HepG2 (cell line): ENCODE measurements around the gene SLC39A1. TPM values are rescaled to one million over a fixed set of nuclear protein-coding genes. Genes with fewer than 3 reads are reported as not detected.

ENCODE experiments used
- AHR ChIP-seq: IDR thresholded peaks from 2 replicates; pipeline ENCODE4 v1.6.1; 2018; ENCODE audit warnings: missing genetic modification reagents, missing compliant biosample characterization
- DMAP1 ChIP-seq: IDR thresholded peaks from 2 replicates; pipeline ENCODE4 v1.6.1; 2016
- KDM6A ChIP-seq: IDR thresholded peaks from 2 replicates; pipeline ENCODE4 v1.6.1; 2016; ENCODE audit warnings: low read depth
- KMT2B ChIP-seq: IDR thresholded peaks from 2 replicates; pipeline ENCODE4 v1.6.1; 2016; ENCODE audit warnings: missing genetic modification reagents, missing compliant biosample characterization
- MAX ChIP-seq: IDR thresholded peaks from 2 replicates; pipeline ENCODE4 v1.6.1; 2012; ENCODE audit warnings: inconsistent platforms
- NFE2L1 ChIP-seq: sonication (generic); formaldehyde crosslinking; IDR thresholded peaks from 2 replicates; pipeline ENCODE4 v1.4.0; 2020; ENCODE audit warnings: missing genetic modification reagents, mild to moderate bottlenecking, borderline replicate concordance
- NFE2L2 ChIP-seq: fragments of 150-350 bp; IDR thresholded peaks from 2 replicates; pipeline ENCODE4 v1.6.1; 2014; ENCODE audit warnings: low read length
- ZBTB2 ChIP-seq: sonication (generic); formaldehyde crosslinking; IDR thresholded peaks from 2 replicates; pipeline ENCODE4 v1.8.0; 2022; ENCODE audit warnings: low read depth, missing genetic modification reagents
- ZNF281 ChIP-seq: sonication (generic); formaldehyde crosslinking; IDR thresholded peaks from 2 replicates; pipeline ENCODE4 v1.4.0; 2020; ENCODE audit warnings: missing genetic modification reagents, borderline replicate concordance
- ZNF441 ChIP-seq: sonication (generic); formaldehyde crosslinking; IDR thresholded peaks from 2 replicates; pipeline ENCODE4 v1.7.0; 2021; ENCODE audit warnings: missing genetic modification reagents, borderline replicate concordance
- ZNF652 ChIP-seq: IDR thresholded peaks from 2 replicates; pipeline ENCODE4 v1.6.1; 2016; ENCODE audit warnings: low read depth, borderline replicate concordance
- ZNF768 ChIP-seq: sonication (generic); formaldehyde crosslinking; IDR thresholded peaks from 2 replicates; pipeline ENCODE4 v1.4.0; 2020; ENCODE audit warnings: missing genetic modification reagents
- ZSCAN9 ChIP-seq: IDR thresholded peaks from 2 replicates; pipeline ENCODE4 v1.6.1; 2016; ENCODE audit warnings: borderline replicate concordance
- polyA plus RNA-seq, 8 experiments: library from polyadenylated mRNA; depleted of rRNA in 3 of 8; stranded (reverse) in 7 of 8; unstranded in 1 of 8; fragments of >200 nt; fragmentation: Illumina TruSeq in 4 of 8; extraction: Trizol in 4 of 8; gene quantifications; 2 replicates each; pipeline versions ENCODE4 v1.2.1 to v1.2.3, GENCODE V29; 2011 to 2016; ENCODE audit warnings: low read depth in 4 of 8, missing spikeins in 1 of 8, mixed read lengths in 1 of 8; ENCODE audit not compliant: insufficient read depth in 1 of 8
- total RNA-seq, 5 experiments: library from RNA; depleted of rRNA; stranded (reverse); fragments of >200 nt; fragmentation: Illumina TruSeq; extraction: Trizol; gene quantifications; 2 replicates each; pipeline ENCODE4 v1.2.3, GENCODE V29; 2016; ENCODE audit warnings: low read depth in 1 of 5
- TF ChIP-seq, protein P1 (sequence below): sonication (generic); formaldehyde crosslinking; IDR thresholded peaks from 2 replicates; pipeline ENCODE4 v1.4.0; 2020; ENCODE audit warnings: missing genetic modification reagents
- TF ChIP-seq, protein P2 (sequence below): sonication (generic); formaldehyde crosslinking; IDR thresholded peaks from 2 replicates; pipeline ENCODE4 v1.5.0; 2020; ENCODE audit warnings: mild to moderate bottlenecking, missing genetic modification reagents
- TF ChIP-seq, protein P3 (sequence below): sonication (generic); formaldehyde crosslinking; IDR thresholded peaks from 2 replicates; pipeline ENCODE4 v1.5.0; 2020; ENCODE audit warnings: mild to moderate bottlenecking, missing genetic modification reagents, moderate library complexity
- TF ChIP-seq, protein P4 (sequence below): sonication (generic); formaldehyde crosslinking; IDR thresholded peaks from 2 replicates; pipeline ENCODE4 v1.4.0; 2020; ENCODE audit warnings: missing genetic modification reagents

Gene SLC39A1
- total and polyA plus RNA-seq, 2 of the 13 experiments (the other 11 are each of a cell fraction or from before 2014, with no cell fraction given), result 71.2 to 78.4 TPM

GRCh38 chr1:153922076-153922971 is 41.0 kb downstream of the SLC39A1 start (continued):
- TF ChIP-seq, protein P1, sequence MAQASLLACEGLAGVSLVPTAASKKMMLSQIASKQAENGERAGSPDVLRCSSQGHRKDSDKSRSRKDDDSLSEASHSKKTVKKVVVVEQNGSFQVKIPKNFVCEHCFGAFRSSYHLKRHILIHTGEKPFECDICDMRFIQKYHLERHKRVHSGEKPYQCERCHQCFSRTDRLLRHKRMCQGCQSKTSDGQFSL (CRISPR knock-in tag), result 0 out of 2 replicates have a peak, but pooled peaks have one; percentile 67
- TF ChIP-seq, protein P2, sequence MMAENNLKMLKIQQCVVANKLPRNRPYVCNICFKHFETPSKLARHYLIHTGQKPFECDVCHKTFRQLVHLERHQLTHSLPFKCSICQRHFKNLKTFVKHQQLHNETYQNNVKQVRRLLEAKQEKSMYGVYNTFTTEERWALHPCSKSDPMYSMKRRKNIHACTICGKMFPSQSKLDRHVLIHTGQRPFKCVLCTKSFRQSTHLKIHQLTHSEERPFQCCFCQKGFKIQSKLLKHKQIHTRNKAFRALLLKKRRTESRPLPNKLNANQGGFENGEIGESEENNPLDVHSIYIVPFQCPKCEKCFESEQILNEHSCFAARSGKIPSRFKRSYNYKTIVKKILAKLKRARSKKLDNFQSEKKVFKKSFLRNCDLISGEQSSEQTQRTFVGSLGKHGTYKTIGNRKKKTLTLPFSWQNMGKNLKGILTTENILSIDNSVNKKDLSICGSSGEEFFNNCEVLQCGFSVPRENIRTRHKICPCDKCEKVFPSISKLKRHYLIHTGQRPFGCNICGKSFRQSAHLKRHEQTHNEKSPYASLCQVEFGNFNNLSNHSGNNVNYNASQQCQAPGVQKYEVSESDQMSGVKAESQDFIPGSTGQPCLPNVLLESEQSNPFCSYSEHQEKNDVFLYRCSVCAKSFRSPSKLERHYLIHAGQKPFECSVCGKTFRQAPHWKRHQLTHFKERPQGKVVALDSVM (CRISPR knock-in tag), result 0 out of 2 replicates have a peak, but pooled peaks have one; percentile 17
- TF ChIP-seq, protein P3, sequence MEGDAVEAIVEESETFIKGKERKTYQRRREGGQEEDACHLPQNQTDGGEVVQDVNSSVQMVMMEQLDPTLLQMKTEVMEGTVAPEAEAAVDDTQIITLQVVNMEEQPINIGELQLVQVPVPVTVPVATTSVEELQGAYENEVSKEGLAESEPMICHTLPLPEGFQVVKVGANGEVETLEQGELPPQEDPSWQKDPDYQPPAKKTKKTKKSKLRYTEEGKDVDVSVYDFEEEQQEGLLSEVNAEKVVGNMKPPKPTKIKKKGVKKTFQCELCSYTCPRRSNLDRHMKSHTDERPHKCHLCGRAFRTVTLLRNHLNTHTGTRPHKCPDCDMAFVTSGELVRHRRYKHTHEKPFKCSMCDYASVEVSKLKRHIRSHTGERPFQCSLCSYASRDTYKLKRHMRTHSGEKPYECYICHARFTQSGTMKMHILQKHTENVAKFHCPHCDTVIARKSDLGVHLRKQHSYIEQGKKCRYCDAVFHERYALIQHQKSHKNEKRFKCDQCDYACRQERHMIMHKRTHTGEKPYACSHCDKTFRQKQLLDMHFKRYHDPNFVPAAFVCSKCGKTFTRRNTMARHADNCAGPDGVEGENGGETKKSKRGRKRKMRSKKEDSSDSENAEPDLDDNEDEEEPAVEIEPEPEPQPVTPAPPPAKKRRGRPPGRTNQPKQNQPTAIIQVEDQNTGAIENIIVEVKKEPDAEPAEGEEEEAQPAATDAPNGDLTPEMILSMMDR, result peak; percentile 52
- TF ChIP-seq NFE2L2 (no peak), ZBTB2 (CRISPR knock-in tag) (peak; percentile 64; the same call in 1 of the 2 replicates), ZNF281 (peak; percentile 89), MAX (peak; percentile 52; the same call in 1 of the 2 replicates), NFE2L1 (CRISPR knock-in tag) (no peak), KDM6A (CRISPR knock-in tag) (no peak), DMAP1 (CRISPR knock-in tag) (0 out of 2 replicates have a peak, but pooled peaks have one; percentile 2), ZNF652 (peak; percentile 60; the same call in 1 of the 2 replicates), ZNF441 (CRISPR knock-in tag) (0 out of 2 replicates have a peak, but pooled peaks have one; percentile 6), ZNF768 (CRISPR knock-in tag) (peak; percentile 19; the same call in 1 of the 2 replicates), KMT2B (CRISPR knock-in tag) (0 out of 2 replicates have a peak, but pooled peaks have one; percentile 19), ZSCAN9 (CRISPR knock-in tag) (peak; percentile 4; the same call in 1 of the 2 replicates), AHR (peak; percentile 27; the same call in 1 of the 2 replicates)
- TF ChIP-seq, protein P4, sequence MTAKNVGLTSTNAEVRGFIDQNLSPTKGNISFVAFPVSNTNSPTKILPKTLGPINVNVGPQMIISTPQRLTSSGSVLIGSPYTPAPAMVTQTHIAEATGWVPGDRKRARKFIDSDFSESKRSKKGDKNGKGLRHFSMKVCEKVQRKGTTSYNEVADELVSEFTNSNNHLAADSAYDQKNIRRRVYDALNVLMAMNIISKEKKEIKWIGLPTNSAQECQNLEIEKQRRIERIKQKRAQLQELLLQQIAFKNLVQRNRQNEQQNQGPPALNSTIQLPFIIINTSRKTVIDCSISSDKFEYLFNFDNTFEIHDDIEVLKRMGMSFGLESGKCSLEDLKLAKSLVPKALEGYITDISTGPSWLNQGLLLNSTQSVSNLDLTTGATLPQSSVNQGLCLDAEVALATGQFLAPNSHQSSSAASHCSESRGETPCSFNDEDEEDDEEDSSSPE (CRISPR knock-in tag), result no peak
